Colonic mucosa (tissue), 4 donors: ENCODE measurements around the gene DAB2IP. TPM values are rescaled to one million over a fixed set of nuclear protein-coding genes. Genes with fewer than 3 reads are reported as not detected.

Experiments used
- DNase-seq: peaks from one replicate; pipeline ENCODE4 v3.0.0-alpha.2; 2020
- H3K27ac ChIP-seq: fragments of 200-600 bp; one replicate; pipeline ENCODE4 v1.8.0; 2021
- H3K27me3 ChIP-seq: fragments of 200-600 bp; one replicate; pipeline ENCODE4 v1.8.0; 2021
- H3K36me3 ChIP-seq: fragments of 200-600 bp; one replicate; pipeline ENCODE4 v1.8.0; 2021
- H3K4me1 ChIP-seq: fragments of 200-600 bp; one replicate; pipeline ENCODE4 v1.8.0; 2021; ENCODE audit warnings: mild to moderate bottlenecking
- H3K4me3 ChIP-seq: fragments of 200-600 bp; one replicate; pipeline ENCODE4 v1.8.0; 2021
- H3K9ac ChIP-seq, 2 donors: one replicate each; pipeline ENCODE4 v1.7.0; 2013; ENCODE audit warnings: control low read depth in 2 of 2, low read depth in 2 of 2, low read length in 2 of 2
- H3K9me3 ChIP-seq: fragments of 200-600 bp; one replicate; pipeline ENCODE4 v1.8.0; 2021
- intact Hi-C: fragments of 100-400 bp; cut with DNase I; formaldehyde crosslinking; loops from one replicate; pipeline ENCODE4 v1.14.1; 2022
- total RNA-seq, 2 donors: library from RNA; stranded (reverse); fragmentation: NEBNext Ultra II Directional in 1 of 2; extraction: Animal tissue kit (Norgen Biotek cat#: 25700) in 1 of 2; gene quantifications; one replicate each; pipeline ENCODE4 v1.2.1, GENCODE V29; 2021
- TF ChIP-seq, protein P1 (sequence below): fragments of 200-600 bp; IDR thresholded peaks from one replicate; pipeline ENCODE4 v1.8.0; 2022; ENCODE audit warnings: antibody characterized with exemption, mild to moderate bottlenecking
- donor health status: healthy.
- donor health status: DM: no; HTN: no; CAD: no.
- donor health status: DM: no; HTN: no; CAD: no.

Gene DAB2IP
- total RNA-seq, 2 donors from 2014 or later: 126 to 130 TPM

DNA sequence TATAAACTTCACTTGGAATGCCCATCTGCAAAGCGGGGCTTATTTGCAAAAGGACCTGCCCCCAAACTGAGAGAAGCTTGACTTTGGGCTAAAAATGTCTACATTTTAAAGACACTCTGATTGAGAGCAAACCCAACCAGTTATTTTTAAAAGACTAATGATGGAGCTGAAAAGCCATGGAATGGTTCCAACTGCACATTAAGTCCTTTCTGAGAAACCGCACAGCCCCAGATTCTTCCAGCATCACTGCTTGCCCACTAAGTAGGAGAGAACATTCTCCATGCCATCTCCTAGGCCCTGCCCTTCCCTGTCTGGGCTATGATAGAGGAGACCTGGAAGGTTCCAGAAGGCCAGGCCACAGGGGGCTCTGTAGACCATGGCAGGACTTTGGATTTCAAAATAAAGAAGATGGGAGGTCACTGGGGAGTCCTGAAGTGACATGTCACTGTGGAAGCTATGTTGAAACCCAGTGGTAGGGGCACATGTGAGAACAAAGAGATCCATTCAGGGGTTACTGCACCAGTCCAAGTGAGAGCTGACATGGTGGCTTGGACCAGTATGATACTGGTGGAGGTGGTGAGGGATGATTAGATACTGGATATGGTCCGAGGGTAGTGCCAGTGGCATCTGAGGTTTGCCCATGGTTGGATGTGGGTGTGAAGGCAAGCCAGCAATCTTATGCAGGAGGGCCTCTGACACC lies 179.2 kb downstream of the DAB2IP start:
- no peaks in the 10 kb centered on the region for H3K27me3 ChIP-seq
- no peaks in the 10 kb centered on the region for H3K9me3 ChIP-seq
- no peak overlapping the region for H3K4me3 ChIP-seq
- DNase-seq: no peak
- H3K27ac ChIP-seq: no peak overlapping the region
- TF ChIP-seq, protein P1, sequence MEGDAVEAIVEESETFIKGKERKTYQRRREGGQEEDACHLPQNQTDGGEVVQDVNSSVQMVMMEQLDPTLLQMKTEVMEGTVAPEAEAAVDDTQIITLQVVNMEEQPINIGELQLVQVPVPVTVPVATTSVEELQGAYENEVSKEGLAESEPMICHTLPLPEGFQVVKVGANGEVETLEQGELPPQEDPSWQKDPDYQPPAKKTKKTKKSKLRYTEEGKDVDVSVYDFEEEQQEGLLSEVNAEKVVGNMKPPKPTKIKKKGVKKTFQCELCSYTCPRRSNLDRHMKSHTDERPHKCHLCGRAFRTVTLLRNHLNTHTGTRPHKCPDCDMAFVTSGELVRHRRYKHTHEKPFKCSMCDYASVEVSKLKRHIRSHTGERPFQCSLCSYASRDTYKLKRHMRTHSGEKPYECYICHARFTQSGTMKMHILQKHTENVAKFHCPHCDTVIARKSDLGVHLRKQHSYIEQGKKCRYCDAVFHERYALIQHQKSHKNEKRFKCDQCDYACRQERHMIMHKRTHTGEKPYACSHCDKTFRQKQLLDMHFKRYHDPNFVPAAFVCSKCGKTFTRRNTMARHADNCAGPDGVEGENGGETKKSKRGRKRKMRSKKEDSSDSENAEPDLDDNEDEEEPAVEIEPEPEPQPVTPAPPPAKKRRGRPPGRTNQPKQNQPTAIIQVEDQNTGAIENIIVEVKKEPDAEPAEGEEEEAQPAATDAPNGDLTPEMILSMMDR: no peak
- H3K4me1 ChIP-seq: no peaks in the 10 kb centered on the region
- intact Hi-C loops: no loop called here
- H3K36me3 ChIP-seq: no peaks in the 10 kb centered on the region
- H3K9ac ChIP-seq: no peak overlapping the region

DNA sequence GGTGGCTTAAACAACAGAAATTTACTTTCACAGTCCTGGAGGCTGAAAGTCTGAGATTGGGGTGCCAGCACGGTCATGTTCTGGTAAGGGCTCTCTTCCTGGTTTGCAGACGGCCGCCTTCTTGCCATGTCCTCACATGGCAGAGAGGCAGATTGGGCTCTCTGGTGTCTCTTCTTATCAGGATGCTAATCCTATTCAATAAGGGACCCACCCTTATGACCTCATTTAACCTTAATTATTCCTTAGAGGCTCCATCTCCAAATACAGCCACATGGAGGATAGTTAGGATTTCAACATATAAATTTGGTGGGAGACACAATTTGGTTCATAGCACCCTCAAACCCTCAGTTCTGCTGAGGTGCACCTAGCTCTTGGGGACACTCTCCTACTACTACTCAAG lies 180.4 kb downstream of the DAB2IP start:
- H3K36me3 ChIP-seq: no peaks in the 10 kb centered on the region
- no peaks in the 10 kb centered on the region for H3K9me3 ChIP-seq
- DNase-seq: no peak
- no peak overlapping the region for H3K27ac ChIP-seq
- TF ChIP-seq, protein P1: no peak
- no peaks in the 10 kb centered on the region for H3K4me1 ChIP-seq
- H3K9ac ChIP-seq: no peak overlapping the region
- intact Hi-C loops: no loop called here
- H3K4me3 ChIP-seq: no peak overlapping the region
- no peaks in the 10 kb centered on the region for H3K27me3 ChIP-seq

- no peaks in the 10 kb centered on the region for H3K27me3 ChIP-seq
- intact Hi-C loops: no loop called here
- H3K4me3 ChIP-seq: no peak overlapping the region
- no peak for DNase-seq
- H3K4me1 ChIP-seq: no peaks in the 10 kb centered on the region
- no peaks in the 10 kb centered on the region for H3K9me3 ChIP-seq
- TF ChIP-seq, protein P1: no peak
- no peaks in the 10 kb centered on the region for H3K36me3 ChIP-seq
- H3K9ac ChIP-seq: no peak overlapping the region
- H3K27ac ChIP-seq: no peak overlapping the region
These were observed 181.6 kb downstream of the DAB2IP start for GRCh38 chr9:121833061-121833460.

Other genes with a start within 250 kb of the DAB2IP start
- 1 to 10 TPM in 1 of 2 donors, under 1 TPM in 1; 0.94 to 4.2 TPM for gene GGTA1, start 151.8 kb upstream of the DAB2IP start, total RNA-seq